ENCODE measurements around the gene SPTB.

The SPTB gene

GRCh38 chr14:64708148-64709004 lies 171.3 kb downstream of the SPTB start:
- no peak overlapping the region for H4K8ac ChIP-seq (ENCODE audit: low read depth, low read length)
- peak overlapping the region; percentile 17 for H3K9ac ChIP-seq (ENCODE audit: low read depth, low read length, poor library complexity)
- no peak for DNase-seq (ENCODE audit: low spot score)
- H3K18ac ChIP-seq (ENCODE audit: low read length): peak overlapping the region; percentile 4
- H3K4me2 ChIP-seq (ENCODE audit: insufficient read depth, low read length, poor library complexity, severe bottlenecking): peak overlapping the region; percentile 37
- no peak overlapping the region for H4K91ac ChIP-seq (ENCODE audit: low read depth, low read length, poor library complexity)
- H3K9me3 ChIP-seq (replicated peaks in 1 of 2; ENCODE audit: control insufficient read depth in 2 of 2, insufficient read depth in 1 of 2, low read depth in 1 of 2, low read length in 2 of 2): peaks cover 0 to 12% of the 10 kb centered on the region in 2 donors
- H2BK15ac ChIP-seq (ENCODE audit: low read length): no peak overlapping the region
- no peak overlapping the region for H2BK5ac ChIP-seq (ENCODE audit: low read length)
- no peak overlapping the region for H3K4me3 ChIP-seq (ENCODE audit: low read length in 2 of 2)
- H2AK5ac ChIP-seq (ENCODE audit: low read depth, low read length): peak overlapping the region; percentile 7
- H2BK12ac ChIP-seq (ENCODE audit: low read length): no peak overlapping the region
- H2BK120ac ChIP-seq (ENCODE audit: low read depth, low read length): no peak overlapping the region
- no peak overlapping the region for H3K4ac ChIP-seq (ENCODE audit: low read length)
- H3K14ac ChIP-seq (ENCODE audit: low read length): no peak overlapping the region
- peak overlapping the region; percentile 94 for H3K27ac ChIP-seq (replicated peaks; ENCODE audit: low read length)
- peaks cover 9% of the 10 kb centered on the region for H3K79me1 ChIP-seq (ENCODE audit: low read depth, low read length)
- peaks cover 0 to 4% of the 10 kb centered on the region in 2 donors for H3K36me3 ChIP-seq (replicated peaks in 1 of 2; ENCODE audit: control insufficient read depth in 2 of 2, insufficient read depth in 2 of 2, low read length in 2 of 2)
- WGBS, 2 donors (ENCODE audit: extremely low coverage in 2 of 2, insufficient read length in 2 of 2, insufficient replicate concordance in 1 of 2): no CpG with 5 or more reads among the region's 18 CpGs
- no peak overlapping the region for H2AFZ ChIP-seq (ENCODE audit: low read length)
- H3K4me1 ChIP-seq (ENCODE audit: control insufficient read depth in 2 of 2, insufficient read depth in 1 of 2, low read depth in 1 of 2, low read length in 2 of 2): peaks cover 31 to 34% of the 10 kb centered on the region in 2 donors
- no peak overlapping the region for H3K23ac ChIP-seq (ENCODE audit: low read depth, low read length, poor library complexity)
- H3K27me3 ChIP-seq (ENCODE audit: control insufficient read depth in 3 of 3, insufficient read depth in 3 of 3, low read depth in 1 of 3, low read length in 3 of 3): peaks cover 0 to 6% (median 0%) of the 10 kb centered on the region in 3 experiments

- Histone ChIP-seq H3K14ac (ENCODE audit: low read length) (no peak overlapping the region), H3K27me3 (ENCODE audit: control insufficient read depth in 3 of 3, insufficient read depth in 3 of 3, low read depth in 1 of 3, low read length in 3 of 3) (peaks cover 0 to 14% (median 0%) of the 10 kb centered on the region in 3 experiments), H3K4me3 (ENCODE audit: low read length in 2 of 2) (no peak overlapping the region), H3K9ac (ENCODE audit: low read depth, low read length, poor library complexity) (no peak overlapping the region), H2BK120ac (ENCODE audit: low read depth, low read length) (no peak overlapping the region), H3K27ac (replicated peaks; ENCODE audit: low read length) (peak overlapping the region; percentile 94), H3K4me1 (ENCODE audit: control insufficient read depth in 2 of 2, insufficient read depth in 1 of 2, low read depth in 1 of 2, low read length in 2 of 2) (peaks cover 33 to 34% of the 10 kb centered on the region in 2 donors), H3K79me1 (ENCODE audit: low read depth, low read length) (peaks cover 9% of the 10 kb centered on the region), H2BK5ac (ENCODE audit: low read length) (no peak overlapping the region), H3K9me3 (replicated peaks in 1 of 2; ENCODE audit: control insufficient read depth in 2 of 2, insufficient read depth in 1 of 2, low read depth in 1 of 2, low read length in 2 of 2) (peaks cover 0 to 5% of the 10 kb centered on the region in 2 donors), H4K91ac (ENCODE audit: low read depth, low read length, poor library complexity) (no peak overlapping the region), H3K18ac (ENCODE audit: low read length) (no peak overlapping the region), H3K23ac (ENCODE audit: low read depth, low read length, poor library complexity) (no peak overlapping the region), H2BK15ac (ENCODE audit: low read length) (no peak overlapping the region), H3K4me2 (ENCODE audit: insufficient read depth, low read length, poor library complexity, severe bottlenecking) (no peak overlapping the region), H2AFZ (ENCODE audit: low read length) (no peak overlapping the region), H2AK5ac (ENCODE audit: low read depth, low read length) (no peak overlapping the region), H2BK12ac (ENCODE audit: low read length) (no peak overlapping the region), H4K8ac (ENCODE audit: low read depth, low read length) (no peak overlapping the region), H3K36me3 (replicated peaks in 1 of 2; ENCODE audit: control insufficient read depth in 2 of 2, insufficient read depth in 2 of 2, low read length in 2 of 2) (peaks cover 0 to 4% of the 10 kb centered on the region in 2 donors), H3K4ac (ENCODE audit: low read length) (no peak overlapping the region)
- DNase-seq (ENCODE audit: low spot score): no peak
- no CpG with 5 or more reads among the region's 7 CpGs for WGBS, 2 donors (ENCODE audit: extremely low coverage in 2 of 2, insufficient read length in 2 of 2, insufficient replicate concordance in 1 of 2)
These were observed 172.0 kb downstream of the SPTB start for GRCh38 chr14:64707661-64708060.

DNA sequence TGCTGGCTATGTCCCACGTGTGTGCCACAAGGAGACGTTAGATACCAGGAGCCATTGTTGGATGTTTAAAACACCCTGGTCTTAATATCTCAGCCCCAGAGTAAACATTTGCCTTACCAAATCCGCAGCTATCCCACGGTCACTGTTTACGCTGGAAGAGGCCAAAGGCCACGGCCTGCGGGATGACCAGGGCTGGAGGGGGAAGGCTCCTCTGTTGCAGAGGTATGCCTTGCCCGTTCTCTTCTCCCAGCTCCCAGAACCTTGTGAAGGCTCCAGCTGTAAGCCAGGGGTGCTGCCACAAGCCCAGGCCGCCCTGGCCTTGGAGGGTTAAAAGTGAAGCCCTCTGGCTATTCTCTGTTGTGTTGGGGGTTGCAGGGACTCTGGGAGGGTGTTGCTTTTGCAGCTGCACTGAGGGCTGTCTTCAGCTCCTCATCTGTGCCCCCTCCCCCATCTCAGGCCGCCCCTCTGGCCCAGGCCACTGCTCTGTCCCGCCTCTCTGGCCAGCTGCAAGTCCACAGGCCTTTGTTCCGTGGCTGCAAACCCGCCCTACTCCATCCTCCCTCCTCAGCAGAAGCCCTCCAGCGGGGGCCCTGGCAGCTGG lies 173.0 kb downstream of the SPTB start:
- H4K91ac ChIP-seq (ENCODE audit: low read depth, low read length, poor library complexity): peak overlapping the region; percentile 62
- H2BK120ac ChIP-seq (ENCODE audit: low read depth, low read length): no peak overlapping the region
- H3K9ac ChIP-seq (ENCODE audit: low read depth, low read length, poor library complexity): no peak overlapping the region
- H2AK5ac ChIP-seq (ENCODE audit: low read depth, low read length): peak overlapping the region; percentile 29
- H3K4ac ChIP-seq (ENCODE audit: low read length): no peak overlapping the region
- H2BK5ac ChIP-seq (ENCODE audit: low read length): peak overlapping the region; percentile 72
- peak overlapping the region; percentile 83 for H2AFZ ChIP-seq (ENCODE audit: low read length)
- H3K9me3 ChIP-seq (replicated peaks in 1 of 2; ENCODE audit: control insufficient read depth in 2 of 2, insufficient read depth in 1 of 2, low read depth in 1 of 2, low read length in 2 of 2): no peaks in the 10 kb centered on the region
- peak overlapping the region; percentile 15 to 17 for H3K4me3 ChIP-seq (ENCODE audit: low read length in 2 of 2)
- no CpG with 5 or more reads among the region's 14 CpGs for WGBS, 2 donors (ENCODE audit: extremely low coverage in 2 of 2, insufficient read length in 2 of 2, insufficient replicate concordance in 1 of 2)
- H3K4me1 ChIP-seq (ENCODE audit: control insufficient read depth in 2 of 2, insufficient read depth in 1 of 2, low read depth in 1 of 2, low read length in 2 of 2): peaks cover 36 to 37% of the 10 kb centered on the region in 2 donors
- H3K79me1 ChIP-seq (ENCODE audit: low read depth, low read length): peaks cover 9% of the 10 kb centered on the region
- H3K36me3 ChIP-seq (replicated peaks in 1 of 2; ENCODE audit: control insufficient read depth in 2 of 2, insufficient read depth in 2 of 2, low read length in 2 of 2): peaks cover 0 to 4% of the 10 kb centered on the region in 2 donors
- no peak overlapping the region for H4K8ac ChIP-seq (ENCODE audit: low read depth, low read length)
- H2BK12ac ChIP-seq (ENCODE audit: low read length): no peak overlapping the region
- peak overlapping the region; percentile 94 for H3K4me2 ChIP-seq (ENCODE audit: insufficient read depth, low read length, poor library complexity, severe bottlenecking)
- H3K18ac ChIP-seq (ENCODE audit: low read length): peak overlapping the region; percentile 80
- peaks cover 0 to 23% (median 0%) of the 10 kb centered on the region in 3 experiments for H3K27me3 ChIP-seq (ENCODE audit: control insufficient read depth in 3 of 3, insufficient read depth in 3 of 3, low read depth in 1 of 3, low read length in 3 of 3)
- H2BK15ac ChIP-seq (ENCODE audit: low read length): no peak overlapping the region
- peak overlapping the region; percentile 94 for H3K27ac ChIP-seq (replicated peaks; ENCODE audit: low read length)
- no peak overlapping the region for H3K14ac ChIP-seq (ENCODE audit: low read length)
- DNase-seq (ENCODE audit: low spot score): peak; percentile 75
- H3K23ac ChIP-seq (ENCODE audit: low read depth, low read length, poor library complexity): no peak overlapping the region

GRCh38 chr14:64706119-64706592 lies 173.6 kb downstream of the SPTB start:
- Histone ChIP-seq H3K36me3 (replicated peaks in 1 of 2; ENCODE audit: control insufficient read depth in 2 of 2, insufficient read depth in 2 of 2, low read length in 2 of 2) (peaks cover 0 to 4% of the 10 kb centered on the region in 2 donors), H3K4ac (ENCODE audit: low read length) (no peak overlapping the region), H2BK12ac (ENCODE audit: low read length) (no peak overlapping the region), H2AK5ac (ENCODE audit: low read depth, low read length) (no peak overlapping the region), H3K9me3 (replicated peaks in 1 of 2; ENCODE audit: control insufficient read depth in 2 of 2, insufficient read depth in 1 of 2, low read depth in 1 of 2, low read length in 2 of 2) (no peaks in the 10 kb centered on the region), H4K91ac (ENCODE audit: low read depth, low read length, poor library complexity) (no peak overlapping the region), H2BK120ac (ENCODE audit: low read depth, low read length) (no peak overlapping the region), H2AFZ (ENCODE audit: low read length) (peak overlapping the region; percentile 95), H3K27ac (replicated peaks; ENCODE audit: low read length) (peak overlapping the region; percentile 94), H3K14ac (ENCODE audit: low read length) (no peak overlapping the region), H3K4me3 (ENCODE audit: low read length in 2 of 2) (peak overlapping the region; percentile 74 to 94), H3K18ac (ENCODE audit: low read length) (peak overlapping the region; percentile 80), H3K4me2 (ENCODE audit: insufficient read depth, low read length, poor library complexity, severe bottlenecking) (peak overlapping the region; percentile 94), H2BK15ac (ENCODE audit: low read length) (no peak overlapping the region), H3K23ac (ENCODE audit: low read depth, low read length, poor library complexity) (no peak overlapping the region), H2BK5ac (ENCODE audit: low read length) (peak overlapping the region; percentile 72), H3K4me1 (ENCODE audit: control insufficient read depth in 2 of 2, insufficient read depth in 1 of 2, low read depth in 1 of 2, low read length in 2 of 2) (peaks cover 37 to 39% of the 10 kb centered on the region in 2 donors), H4K8ac (ENCODE audit: low read depth, low read length) (no peak overlapping the region), H3K79me1 (ENCODE audit: low read depth, low read length) (peaks cover 9% of the 10 kb centered on the region), H3K9ac (ENCODE audit: low read depth, low read length, poor library complexity) (no peak overlapping the region), H3K27me3 (ENCODE audit: control insufficient read depth in 3 of 3, insufficient read depth in 3 of 3, low read depth in 1 of 3, low read length in 3 of 3) (peaks cover 0 to 29% (median 0%) of the 10 kb centered on the region in 3 experiments)
- DNase-seq (ENCODE audit: low spot score): no peak
- WGBS, 2 donors (ENCODE audit: extremely low coverage in 2 of 2, insufficient read length in 2 of 2, insufficient replicate concordance in 1 of 2): no CpG with 5 or more reads among the region's 4 CpGs
